Endometrial microvascular endothelial cells (primary cell): ENCODE data around the gene PCBP2. TPM values are rescaled to one million over a fixed set of nuclear protein-coding genes. Genes with fewer than 3 reads are reported as not detected.
"Not testable (repeated sequence)": the region's sequence is repeated elsewhere in the genome, so short reads cannot be mapped to it uniquely, and the experiment has no call there.

ENCODE experiments used
- in situ Hi-C: cut with HindIII; loops from 2 replicates; pipeline ENCODE4 v1.10.0; 2017; ENCODE audit warnings: low sequenced_read_pairs, low pct_unique_long_range_greater_than_20kb; ENCODE audit errors: inconsistent ontology term
- total RNA-seq: library from RNA; depleted of rRNA; stranded (reverse); fragments of >200 nt; gene quantifications from one replicate; pipeline ENCODE4 v1.2.3, GENCODE V29; 2015; ENCODE audit errors: inconsistent ontology term

Gene PCBP2
- total RNA-seq, 1 donor from 2014 or later: 407 TPM

DNA sequence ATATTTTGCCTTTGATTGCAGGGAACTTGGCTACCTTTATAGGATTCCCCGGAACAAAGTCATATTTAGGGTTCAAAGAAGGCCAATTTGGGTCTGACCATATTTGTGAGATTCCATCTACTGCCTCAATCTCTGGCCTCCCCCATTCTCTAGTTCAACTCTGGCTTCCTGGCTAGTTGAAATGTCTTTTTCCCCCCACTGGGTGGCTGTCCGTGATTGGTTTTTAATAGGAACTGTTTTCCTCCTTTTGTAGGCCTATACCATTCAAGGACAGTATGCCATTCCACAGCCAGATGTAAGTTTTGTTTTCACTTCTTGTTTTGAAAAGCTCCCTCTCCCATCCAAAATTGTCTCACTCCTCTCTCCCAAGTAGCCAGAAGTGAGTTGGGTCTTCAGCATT is 13.8 kb downstream of the PCBP2 start:
- in situ Hi-C loops: no loop called here

DNA sequence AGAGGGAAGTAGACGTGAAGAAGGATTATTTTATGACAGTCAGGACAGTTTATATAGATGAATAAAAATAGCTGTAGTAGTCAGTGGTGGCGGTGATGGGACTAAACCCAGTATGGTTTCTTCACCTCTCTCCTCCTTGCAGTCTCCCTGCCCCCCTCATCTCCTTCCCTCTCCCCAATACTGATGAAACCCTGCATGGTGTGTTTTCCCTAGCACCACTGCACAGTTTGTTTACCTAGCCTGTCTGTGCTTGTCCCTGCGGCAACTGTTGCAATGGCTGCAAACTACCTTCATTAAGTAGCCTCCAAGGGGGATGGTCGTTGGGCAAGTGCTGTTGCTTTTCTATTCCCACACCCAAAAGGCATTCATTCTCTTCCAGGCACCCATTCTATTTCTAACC is 14.7 kb downstream of the PCBP2 start:
- in situ Hi-C loops: no loop called here

DNA sequence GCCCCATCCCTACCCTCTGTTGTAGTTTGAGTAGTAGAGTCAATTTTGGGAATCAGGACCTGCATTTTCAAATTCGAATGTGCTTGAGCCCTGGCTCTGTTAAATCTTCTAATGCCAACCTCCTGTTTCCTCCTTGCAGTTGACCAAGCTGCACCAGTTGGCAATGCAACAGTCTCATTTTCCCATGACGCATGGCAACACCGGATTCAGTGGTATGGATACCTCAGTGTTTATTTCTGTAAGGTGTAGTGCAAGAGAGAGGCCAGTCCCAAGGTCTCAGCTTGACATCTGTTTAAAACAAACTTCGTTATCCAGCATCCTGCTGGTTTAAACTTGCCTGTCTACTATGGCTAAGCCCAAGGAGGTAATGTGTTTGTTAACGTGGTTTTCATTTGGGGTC is 15.2 kb downstream of the PCBP2 start:
- in situ Hi-C loops: no loop called here

DNA sequence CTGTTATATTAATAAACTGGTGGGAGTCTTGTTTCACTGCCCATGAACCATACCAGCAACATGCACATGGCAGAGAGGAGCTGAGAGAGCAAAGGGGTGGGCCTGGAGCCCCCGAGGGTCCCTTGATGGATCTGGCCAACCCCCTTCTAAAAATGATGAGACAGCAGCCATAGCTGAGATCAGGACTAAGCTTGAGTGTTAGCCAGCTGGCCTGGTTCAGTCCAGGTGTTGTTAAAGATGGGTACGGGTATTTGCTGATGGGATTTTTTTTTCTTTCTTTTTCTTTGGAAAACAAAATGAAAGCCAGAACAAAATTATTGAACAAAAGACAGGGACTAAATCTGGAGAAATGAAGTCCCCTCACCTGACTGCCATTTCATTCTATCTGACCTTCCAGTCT is 16.0 kb downstream of the PCBP2 start:
- in situ Hi-C loops: no loop called here

DNA sequence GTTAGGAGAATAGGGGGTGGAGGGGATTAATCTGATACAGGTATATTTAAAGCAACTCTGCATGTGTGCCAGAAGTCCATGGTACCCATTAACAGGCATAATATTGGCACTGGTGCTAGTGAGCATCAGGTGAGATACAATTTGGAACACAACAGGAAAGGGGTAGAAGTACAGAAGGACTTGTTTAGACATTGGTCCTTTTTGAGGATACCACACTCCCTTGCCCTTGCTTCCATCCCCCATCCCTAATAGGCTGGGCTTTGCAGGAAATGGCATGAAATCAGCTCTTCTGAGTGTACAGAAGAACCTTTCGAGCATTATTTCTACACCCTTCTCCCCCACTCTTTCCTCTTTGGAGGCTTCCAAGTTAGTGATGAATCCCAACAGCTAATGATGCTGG is 16.4 kb downstream of the PCBP2 start:
- in situ Hi-C loops: no loop called here

DNA sequence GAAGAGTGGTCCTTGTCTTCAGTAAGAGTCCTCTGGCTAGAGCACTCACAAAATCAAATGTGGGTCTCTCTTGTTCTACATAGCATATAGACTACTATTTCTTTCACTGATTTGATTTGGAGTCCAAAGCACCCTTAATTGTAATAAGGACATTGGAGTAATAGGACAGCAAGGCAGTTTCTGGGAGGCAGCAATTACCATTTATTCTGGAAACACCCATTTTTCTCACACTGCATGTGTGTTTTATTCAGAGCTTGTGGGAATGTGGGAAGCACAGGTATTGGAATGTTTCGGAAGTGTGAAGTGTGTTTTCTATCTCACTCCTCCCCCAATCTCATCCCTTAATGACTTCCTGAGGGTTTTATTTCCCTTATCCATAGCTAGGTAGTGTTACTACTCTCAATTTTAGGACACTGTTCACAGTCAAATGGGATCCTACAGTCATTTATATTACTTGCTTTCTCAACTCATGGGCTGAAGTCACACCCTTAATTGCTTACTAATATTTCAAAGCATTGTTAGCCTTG is 20.2 kb downstream of the PCBP2 start:
- in situ Hi-C loops: no loop called here

DNA sequence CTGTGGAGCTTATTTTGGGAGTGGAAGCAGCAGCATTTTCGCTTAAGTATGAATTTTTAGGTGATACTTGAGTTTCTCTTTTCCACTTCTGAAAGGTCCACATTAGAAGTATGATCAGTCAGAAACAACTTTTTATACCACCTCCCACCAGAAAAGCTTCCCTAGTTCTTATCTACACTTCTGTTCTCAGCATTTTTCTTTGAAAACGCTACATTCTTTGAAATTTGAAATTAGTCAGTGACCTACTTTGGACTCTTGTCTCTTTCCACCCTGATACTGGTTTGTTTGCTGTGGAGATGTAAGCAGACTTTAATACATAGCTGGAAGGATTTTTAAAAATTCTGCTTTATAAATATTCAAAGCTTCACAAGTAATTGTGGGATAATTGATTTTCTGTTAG is 22.2 kb downstream of the PCBP2 start:
- in situ Hi-C loops: no loop called here

DNA sequence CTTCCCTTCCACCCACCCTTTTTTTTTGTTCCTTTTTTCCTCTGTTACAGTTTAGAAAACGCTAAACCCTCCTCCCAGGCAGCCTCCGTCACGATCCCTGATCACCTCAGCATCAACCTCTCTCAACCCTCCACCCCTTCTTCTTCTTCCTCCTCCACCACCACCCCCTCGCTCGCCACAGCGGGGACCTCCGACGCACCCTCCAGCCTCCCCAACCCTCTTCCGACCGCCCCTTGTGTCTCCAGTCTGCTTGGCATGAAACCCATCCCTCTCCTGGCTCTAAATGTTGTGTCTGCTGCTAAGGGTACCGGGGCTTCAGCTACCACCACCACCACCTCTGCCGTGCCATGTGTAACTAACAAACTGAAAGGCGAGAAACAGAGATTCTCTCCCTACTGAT is 22.9 kb downstream of the PCBP2 start:
- in situ Hi-C loops: no loop called here

DNA sequence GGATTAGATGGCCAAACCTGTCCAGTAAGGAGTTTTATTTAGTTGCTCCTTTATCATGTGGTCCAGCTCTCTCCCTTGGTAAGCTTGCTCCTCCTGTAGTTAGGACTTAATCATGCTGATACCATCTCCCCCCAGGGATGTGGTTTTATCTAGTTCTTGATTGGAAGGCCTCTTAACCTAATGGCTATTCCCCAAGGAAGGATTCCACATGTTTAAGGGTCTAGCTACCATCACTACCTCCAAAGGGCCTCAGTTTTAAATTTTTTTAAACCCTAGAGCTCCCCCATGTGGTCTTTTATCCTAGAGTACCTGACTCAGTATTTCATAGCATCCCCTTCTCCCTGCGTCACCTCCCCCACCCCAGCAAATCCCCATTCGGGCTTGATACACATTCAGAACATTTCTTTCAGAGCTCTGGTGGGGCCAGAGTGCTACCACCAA is 24.9 kb downstream of the PCBP2 start:
- in situ Hi-C loops: no loop called here

DNA sequence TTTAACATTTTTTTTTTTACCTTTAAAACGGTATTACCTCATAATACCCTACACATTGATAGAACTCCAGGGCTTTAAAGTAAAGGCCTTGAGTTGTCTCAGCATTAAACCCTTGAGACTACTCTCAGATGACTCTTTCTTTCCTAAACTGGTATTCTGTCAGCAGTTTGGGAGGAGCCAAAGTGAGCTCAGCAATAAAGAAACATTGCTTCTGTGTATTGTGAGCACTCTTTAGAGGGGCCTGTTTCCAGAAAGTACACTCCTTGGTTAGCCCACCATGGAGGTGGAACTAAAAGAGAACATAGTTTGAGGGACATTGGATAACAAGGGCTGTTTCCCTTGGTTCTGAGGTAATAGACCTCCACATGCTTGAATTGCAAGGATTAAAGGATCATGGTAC is 27.0 kb downstream of the PCBP2 start:
- in situ Hi-C loops: no loop called here

DNA sequence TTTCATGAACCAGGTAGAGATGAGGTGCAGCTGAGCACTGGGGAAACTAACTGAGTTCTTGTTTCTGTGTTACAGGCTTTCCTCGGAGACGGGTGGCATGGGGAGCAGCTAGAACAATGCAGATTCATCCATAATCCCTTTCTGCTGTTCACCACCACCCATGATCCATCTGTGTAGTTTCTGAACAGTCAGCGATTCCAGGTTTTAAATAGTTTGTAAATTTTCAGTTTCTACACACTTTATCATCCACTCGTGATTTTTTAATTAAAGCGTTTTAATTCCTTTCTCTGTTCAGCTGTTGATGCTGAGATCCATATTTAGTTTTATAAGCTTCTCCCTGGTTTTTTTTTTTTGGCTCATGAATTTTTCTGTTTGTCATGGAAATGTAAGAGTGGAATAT is 27.4 kb downstream of the PCBP2 start:
- in situ Hi-C loops: no loop called here

DNA sequence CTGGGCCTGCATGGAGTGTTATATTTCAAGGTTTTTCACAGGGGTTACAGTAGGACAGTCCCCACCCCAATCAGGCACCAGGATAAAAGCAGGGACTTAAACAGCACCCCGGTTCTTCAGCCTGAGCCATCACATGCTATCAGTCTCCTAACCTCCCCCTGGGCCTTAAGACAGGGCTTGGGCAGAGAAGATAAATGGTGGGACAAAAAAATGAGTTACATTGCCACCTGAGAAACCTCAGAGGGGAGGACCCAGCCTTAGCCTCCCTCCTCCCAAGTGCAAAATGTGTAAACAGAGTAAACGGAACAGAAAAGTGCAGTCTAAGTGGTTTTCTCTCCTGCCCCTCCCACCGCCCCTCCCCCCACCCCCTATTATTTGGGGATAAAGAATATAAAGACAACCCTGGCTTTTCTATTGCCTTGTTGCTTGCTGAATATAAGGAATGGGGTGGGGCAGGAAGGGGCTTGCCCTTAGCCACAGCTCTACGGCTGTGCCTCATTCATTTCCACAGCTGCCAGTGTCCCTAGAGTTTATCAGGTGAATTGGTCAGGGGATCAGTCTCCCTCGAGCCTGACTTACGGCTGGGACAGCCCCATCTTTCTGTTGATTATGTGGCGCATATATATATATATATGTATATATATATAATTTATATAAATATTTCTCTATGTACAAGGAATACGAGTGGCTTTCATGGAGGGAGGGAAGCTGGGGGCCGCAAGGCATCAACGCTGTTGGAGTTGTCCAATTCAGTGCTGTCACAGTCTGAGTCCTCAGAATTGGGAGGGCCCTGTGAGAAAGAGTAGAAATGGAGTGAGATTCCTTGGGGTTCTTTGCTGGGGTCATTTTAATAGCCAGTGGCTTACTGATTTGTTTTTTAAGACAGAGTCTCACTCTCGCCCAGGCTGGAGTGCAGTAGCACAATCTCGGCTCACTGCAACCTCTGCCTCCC is 28.9 kb downstream of the PCBP2 start:
- in situ Hi-C loops: no loop called here

DNA sequence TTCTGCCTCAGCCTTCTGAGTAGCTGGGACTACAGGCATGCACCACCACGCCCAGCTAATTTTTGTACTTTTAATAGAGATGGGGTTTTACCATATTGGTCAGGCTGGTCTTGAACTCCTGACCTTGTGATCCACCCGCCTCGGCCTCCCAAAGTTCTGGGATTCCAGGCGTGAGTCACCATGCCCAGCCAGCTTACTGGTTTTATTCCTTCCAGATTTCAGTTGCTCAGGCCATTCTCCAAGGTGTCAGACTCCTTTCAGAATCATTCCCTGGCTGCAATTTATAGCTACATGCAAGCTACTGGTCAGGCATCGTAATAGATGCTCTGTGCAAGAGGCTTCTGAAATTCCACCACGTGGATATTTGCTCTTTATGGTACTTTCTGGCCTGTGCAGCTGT is 29.6 kb downstream of the PCBP2 start:
- in situ Hi-C loops: not testable (repeated sequence)

DNA sequence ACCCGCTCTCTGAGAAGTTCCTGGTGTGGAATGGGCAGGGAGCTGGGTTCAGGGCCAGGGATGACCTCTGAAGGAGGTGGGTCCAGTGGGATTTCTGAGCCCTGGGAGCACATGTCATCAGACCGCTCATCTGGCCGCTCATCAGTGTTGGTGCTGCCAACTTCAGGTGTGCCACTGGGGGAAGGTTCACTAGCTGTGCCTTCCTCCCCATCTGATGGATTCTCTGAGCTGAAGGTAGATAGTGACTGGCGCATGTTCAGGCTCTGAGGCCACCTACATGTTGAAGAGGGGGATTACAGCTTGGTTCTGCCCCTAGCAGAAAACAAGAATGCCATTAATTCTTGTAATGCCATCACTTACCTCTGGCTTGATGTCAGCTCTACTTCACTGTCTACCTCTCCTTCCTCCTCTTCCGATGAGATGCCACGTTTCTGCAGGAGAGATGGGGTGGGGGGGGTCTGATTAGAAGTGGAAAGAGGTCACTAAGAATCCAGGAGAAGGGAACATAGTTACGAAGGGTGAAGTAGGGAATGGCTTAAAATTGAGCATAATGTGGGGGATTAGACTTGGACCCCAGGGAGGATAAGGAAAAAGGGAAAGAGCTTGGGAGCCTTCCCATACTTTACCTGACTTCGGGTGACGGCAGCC is 30.2 kb downstream of the PCBP2 start:
- in situ Hi-C loops: no loop called here

DNA sequence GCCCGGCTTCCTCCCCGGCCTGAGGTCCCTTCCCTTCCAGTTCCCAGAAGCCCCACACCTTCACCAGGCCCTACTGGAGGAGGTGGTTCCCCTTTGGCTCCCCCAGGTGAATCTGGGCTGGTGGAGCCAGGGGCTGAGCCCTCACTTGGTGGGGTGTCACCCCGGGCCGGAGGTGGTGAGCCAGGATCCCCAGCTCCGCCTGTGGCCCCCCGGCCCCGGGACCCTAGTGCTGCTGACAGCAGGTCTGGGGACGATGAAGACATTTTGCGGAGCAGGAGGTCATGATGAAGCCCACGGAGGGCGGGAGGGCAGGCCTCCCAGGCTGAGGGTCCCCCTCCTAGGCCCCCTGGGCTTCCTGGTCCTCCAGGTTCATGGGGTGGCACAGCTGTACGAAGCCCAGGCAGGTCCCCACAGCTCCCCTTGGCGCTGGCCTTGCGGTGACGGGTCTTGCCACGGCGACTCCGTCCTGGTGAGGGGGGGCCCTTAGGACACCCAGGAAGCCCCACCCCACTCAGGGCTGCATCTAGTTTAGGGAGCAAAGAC is 30.8 kb downstream of the PCBP2 start:
- in situ Hi-C loops: no loop called here

DNA sequence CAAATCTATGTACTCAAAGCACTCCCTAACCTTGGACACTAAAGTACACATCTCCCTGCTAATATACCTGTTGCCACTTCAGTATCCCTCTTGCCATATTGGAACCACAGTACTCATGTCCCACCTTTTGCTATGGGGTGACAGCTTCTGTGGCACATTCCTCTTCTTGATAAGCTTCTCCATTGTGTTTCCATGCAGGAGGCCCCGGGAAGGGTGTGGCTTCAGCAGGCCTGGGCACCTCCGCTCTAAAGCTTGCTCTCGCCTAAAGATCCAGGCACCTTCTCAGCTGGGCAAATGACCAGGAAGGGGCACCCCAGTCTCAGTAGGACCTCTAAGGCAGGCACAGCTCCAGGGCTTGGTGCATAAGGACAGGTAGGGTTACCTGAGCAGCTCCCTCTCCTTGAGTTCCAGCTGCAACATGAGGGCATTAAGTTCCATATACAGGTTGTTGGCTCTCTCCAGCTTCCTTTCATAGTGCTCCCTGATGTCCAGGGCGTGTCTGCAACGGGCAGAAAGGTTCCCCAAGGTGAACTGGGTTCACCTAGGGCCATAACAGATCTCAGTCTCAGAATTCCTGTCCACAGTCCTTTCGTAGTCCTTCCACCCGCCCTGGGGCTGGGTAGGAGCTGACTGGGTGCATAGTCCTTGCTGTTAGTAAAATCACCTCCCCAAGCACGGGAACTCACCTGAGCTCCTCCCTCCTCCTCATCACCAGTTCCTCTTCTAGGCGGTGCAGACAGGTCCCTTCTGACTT is 31.5 kb downstream of the PCBP2 start:
- in situ Hi-C loops: no loop called here

DNA sequence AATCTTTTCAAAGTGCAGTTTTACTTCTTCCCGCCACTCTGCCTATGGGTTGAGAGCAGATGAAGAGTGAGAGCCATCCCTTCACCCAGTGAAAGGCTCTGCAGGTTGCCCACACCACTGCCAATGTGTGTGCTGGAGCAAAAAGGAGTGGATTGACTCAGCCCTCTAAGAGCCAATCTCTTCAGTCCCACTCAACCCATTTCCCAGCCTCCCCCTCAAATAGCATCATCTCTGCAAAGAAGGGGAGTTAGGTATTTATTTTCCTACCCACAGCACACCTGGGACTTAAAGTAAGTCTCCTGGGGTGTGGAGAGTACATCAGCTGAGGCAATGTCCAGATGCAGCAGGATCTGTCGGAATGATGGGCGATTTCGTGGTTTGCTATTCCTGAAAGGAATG is 32.1 kb downstream of the PCBP2 start:
- in situ Hi-C loops: no loop called here

DNA sequence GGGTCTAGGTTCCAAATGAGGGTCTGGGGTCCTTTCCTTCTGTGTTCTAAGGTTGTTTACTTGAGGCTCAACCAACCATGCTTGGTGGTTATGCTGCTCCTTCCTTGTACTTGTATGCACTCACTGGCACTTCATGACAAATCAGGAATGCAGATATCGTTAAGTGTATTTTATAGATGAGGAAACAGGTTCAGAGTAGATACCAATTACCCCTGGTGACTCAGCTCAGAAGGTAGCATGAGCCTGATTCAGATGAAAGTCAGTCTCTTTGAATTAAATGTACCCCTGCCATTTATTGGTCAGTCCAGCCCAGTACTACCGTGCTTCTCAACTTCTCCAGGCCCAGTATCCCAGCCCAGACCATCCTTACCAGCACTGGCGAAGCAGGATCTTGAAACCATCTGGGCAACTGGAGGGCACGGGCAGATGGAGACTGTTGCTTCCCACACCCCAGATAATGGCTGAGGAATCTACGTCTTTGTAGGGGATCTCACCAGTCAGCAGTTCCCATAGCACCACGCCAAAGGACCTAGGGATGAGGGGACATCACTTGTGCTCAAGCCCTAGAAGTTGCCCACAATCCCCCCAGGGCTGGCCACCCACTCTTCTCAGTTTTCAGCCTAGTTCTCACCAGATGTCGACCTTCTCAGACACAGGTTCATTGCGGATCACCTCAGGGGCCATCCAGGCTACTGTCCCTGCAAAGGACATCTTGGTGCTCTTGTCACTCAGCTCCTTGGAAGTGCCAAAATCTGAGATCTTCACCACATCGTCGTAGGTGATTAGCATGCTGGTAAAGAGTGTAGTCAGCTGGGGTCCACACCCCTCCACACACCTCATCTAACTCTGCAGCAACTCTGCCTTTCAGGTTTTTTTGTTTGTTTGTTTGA is 33.0 kb downstream of the PCBP2 start:
- in situ Hi-C loops: no loop called here
